SHP77 treated with DMSO at 0.1 percent for 48 hours (cell line): ENCODE results near the gene STAC3.

ENCODE experiments used
- DNase-seq: peaks from one replicate; lab custom pipeline; 2025; lab: John Stamatoyannopoulos, UW

STAC3 gene

GRCh38 chr12:57235728-57236131 lies 15.3 kb downstream of the STAC3 start:
- DNase-seq: no peak

DNA sequence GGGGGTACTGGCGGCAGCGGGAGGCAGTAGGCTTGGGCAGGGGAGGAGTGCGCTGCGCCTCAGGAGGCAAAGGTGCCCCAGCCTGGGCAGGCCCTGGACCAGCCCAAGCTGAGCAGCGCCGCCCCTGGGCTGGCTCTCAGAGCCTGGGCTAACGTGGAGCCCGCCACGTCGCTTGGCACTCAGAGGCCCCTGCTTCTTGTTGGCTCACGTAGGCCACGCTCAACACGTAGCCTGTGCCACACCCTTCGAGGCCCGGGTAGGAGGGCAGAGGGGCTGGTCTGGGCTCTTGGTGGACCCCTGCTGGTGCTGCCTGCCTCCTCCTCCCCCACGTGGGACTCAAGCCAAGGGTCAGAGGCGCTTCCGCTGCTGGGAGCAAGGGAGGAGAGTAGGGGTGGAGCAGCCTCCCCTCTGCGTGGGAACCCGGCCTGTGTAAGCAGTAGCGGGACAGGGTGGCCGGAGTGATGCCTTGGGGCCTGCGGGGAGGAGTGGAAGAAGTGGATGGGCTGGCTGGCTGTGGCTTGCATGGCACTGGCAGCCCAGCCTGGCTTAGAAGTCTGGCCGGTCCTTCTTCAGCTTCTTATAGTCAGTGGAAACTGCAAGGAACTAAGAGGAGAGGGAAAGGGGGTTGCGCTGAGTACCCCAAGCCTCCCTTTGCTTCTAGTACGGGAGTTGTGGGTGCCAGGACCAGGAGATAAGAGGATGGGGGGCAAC lies 15.8 kb downstream of the STAC3 start:
- no peak for DNase-seq

DNA sequence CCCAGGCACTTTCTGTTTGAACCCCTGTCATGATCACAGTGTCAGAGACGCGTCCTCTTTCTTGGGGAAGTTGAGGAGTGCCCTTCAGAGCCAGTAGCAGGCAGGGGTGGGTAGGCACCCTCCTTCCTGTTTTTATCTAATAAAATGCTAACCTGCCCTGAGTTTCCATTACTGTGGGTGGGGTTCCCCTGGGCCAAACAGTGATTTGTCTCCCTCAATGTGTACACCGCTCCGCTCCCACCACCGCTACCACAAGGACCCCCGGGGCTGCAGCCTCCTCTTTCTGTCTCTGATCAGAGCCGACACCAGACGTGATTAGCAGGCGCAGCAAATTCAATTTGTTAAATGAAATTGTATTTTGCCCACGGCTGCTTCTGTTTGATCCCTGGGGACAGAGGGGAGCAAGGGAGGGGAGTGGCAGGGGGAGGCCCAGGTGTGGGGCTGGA lies 16.4 kb downstream of the STAC3 start:
- no peak for DNase-seq

DNA sequence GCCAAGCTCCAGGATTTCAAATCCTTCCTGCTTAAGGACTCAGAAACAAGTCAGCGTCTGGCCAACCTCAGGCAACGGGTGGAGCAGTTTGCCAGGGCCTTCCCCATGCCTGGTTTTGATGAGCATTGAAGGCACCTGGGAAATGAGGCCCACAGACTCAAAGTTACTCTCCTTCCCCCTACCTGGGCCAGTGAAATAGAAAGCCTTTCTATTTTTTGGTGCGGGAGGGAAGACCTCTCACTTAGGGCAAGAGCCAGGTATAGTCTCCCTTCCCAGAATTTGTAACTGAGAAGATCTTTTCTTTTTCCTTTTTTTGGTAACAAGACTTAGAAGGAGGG lies 16.8 kb downstream of the STAC3 start:
- no peak for DNase-seq

DNA sequence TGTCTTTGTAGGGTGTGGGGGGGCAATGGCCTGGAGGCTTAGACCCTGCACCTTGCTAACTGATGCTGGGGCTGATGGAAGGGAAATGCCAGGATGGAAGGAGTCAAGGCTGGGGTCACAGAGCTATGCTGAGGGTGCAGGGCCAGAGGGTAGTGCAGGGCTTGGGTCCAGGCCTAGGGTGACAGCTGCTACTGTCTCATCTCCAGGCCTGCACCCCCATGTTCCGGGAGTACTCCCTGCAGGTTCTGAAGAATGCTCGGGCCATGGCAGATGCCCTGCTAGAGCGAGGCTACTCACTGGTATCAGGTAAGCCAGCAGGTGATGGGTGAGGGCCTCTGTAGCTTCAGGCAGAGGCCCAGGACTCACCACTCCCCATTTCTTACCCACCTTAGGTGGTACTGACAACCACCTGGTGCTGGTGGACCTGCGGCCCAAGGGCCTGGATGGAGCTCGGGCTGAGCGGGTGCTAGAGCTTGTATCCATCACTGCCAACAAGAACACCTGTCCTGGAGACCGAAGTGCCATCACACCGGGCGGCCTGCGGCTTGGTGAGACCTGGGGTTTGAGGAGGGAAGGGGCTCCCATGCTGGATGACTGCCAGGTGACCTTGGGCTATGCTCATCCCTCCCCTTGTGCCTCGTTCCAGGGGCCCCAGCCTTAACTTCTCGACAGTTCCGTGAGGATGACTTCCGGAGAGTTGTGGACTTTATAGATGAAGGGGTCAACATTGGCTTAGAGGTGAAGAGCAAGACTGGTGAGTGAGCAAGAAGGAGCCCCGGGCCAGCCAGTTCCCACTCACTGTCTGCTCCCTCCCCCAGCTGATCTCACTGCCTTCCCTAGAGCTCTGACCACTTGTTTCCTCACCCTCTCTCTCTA lies 17.4 kb downstream of the STAC3 start:
- DNase-seq: no peak

DNA sequence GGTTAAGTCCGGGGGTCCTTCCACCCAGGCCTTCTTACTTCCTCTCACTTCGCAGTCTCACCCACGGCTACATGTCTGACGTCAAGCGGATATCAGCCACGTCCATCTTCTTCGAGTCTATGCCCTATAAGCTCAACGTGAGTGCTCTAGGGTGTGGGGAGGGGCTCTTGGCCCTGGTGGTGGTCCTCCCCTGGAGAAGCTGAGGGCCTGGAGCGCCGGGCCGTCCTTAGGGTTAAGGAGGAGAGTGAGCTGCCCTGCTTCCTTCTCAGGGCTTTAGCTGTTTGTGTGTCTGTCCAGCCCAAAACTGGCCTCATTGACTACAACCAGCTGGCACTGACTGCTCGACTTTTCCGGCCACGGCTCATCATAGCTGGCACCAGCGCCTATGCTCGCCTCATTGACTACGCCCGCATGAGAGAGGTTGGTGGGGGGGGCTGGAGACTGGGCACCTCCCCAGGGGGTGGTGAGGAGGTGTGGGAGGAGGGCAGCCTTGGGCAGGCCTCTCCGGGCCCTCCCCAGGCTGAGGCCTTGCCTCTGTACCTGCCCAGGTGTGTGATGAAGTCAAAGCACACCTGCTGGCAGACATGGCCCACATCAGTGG lies 18.7 kb downstream of the STAC3 start:
- no peak for DNase-seq

DNA sequence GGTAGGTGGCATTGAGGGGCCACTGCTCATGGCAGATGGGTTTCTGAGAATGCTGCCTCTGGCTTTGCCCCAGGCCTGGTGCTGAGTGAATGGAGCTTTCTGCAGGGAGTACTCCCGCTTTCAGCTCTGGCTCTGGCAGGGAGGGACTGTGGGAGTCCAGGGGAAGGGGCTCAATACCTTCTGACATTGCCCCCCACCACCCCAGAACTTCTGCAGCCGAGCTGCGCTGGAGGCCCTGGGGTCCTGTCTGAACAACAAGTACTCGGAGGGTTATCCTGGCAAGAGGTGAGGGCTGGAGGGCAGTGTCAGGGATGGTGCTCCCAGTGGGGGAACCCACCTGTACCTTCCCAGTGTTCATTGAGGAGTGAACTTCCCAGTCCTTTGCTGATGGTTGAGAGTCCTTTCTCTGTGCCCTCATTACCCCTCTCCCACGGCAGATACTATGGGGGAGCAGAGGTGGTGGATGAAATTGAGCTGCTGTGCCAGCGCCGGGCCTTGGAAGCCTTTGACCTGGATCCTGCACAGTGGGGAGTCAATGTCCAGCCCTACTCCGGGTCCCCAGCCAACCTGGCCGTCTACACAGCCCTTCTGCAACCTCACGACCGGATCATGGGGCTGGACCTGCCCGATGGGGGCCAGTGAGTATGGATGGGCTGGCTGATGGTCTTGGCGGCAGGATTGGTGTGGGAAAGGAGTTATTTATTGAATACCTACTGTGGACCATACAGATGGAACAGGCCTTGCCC lies 19.5 kb downstream of the STAC3 start:
- DNase-seq: no peak

DNA sequence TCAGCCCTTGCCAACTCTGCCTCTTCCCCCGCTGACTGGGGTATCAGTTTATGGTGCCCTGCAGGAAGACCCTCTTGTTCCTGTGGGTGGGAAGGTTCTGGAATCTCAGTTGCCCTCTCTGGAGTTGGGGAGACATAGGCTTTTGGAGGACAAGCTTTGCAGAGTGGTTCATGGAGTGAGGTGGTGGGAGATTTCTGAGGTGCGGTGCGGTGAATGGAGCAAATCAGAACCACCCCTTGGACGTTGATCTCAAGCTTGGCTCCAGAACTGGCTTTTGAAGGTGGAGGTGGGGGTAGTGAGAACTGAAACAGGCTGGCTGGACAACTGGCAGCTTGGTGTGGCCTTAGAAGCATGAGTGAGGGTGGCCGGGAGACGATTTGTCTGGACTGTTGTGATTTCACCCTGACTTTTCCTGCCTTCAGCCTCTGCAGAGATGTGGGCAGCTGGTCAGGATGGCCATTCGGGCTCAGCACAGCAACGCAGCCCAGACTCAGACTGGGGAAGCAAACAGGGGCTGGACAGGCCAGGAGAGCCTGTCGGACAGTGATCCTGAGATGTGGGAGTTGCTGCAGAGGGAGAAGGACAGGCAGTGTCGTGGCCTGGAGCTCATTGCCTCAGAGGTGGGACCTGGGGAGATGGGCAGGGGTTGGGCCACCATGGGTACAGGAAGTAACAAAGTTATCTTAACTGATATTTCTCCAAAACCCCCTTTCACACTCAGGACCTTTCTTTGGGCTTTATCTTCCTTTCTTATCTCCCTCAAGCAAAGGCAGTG lies 20.4 kb downstream of the STAC3 start:
- DNase-seq: no peak

GRCh38 chr12:57229634-57230380 lies 21.2 kb downstream of the STAC3 start, which contains the start of gene SHMT2:
Gene SHMT2, plus strand, starts transcription at chr12:57229711. Its CDS starts 68 bp downstream, at chr12:57229779.
- DNase-seq: peak; percentile 93

DNA sequence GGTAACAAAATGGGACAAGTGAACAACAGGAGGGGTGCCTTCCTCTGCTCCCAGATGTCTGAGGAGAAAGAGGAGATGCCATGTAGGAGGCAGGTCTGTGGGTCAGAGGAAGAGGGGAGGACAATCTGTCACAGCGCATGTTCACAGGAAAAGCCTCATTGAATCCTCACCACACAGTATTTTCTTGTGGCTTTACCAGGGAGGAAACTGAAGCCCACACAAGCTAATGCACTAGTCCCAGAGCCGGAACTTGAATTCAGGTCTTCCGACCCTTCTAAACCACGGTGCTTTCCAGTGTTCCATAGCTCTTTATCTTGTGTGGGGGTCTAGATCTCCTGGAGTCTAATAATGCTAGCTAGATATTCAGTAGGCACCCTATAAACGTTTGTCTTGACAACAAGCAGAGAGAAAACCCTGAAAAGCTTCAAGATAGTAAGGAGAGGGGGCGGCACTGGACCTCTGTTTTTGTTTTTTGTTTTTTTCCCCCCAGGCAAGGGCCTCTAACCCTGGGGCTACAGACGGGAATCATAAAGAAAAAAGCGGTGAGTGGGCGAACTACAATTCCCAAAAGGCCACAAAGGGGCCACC lies 21.8 kb downstream of the STAC3 start:
- peak; percentile 9 for DNase-seq

- DNase-seq: no peak
These were observed 23.5 kb downstream of the STAC3 start for GRCh38 chr12:57227315-57228115.

DNA sequence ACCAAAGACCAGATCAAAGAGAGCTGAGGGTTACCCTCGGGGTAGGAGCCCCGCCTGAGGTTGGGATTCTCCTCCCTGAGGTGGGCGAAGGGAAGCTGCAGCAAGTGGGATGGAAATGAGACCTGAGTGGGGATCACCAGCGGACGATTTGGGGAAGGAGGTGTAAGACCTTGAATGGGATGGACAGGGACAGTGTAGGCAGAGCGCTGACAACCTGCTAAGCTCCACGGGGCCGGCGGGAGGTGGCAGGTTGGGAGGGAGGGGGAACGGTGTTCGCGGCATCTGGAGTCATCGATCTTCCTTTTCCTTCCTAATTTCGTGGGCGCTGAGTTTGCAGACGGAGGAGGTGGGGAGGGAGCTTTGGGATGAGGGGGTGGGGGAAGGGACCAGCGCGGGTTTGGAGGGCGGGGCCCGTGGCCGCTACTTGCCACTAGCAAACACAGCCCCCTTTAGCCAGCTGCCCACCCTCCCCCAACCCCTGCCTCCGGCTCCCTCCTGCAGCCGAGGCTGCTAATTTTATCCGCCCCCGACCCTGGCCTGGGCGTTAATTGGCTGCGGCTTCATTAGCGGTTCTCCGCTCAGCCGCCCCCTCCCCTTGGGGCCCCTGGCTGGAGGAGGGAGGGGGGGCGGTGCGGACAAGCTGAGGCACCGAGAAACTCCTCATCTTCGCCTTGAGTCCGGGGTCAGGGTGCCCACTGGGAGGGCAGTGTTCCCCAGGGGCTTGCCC lies 24.2 kb downstream of the STAC3 start:
- DNase-seq: no peak

- no peak for DNase-seq
These were observed 25.2 kb downstream of the STAC3 start for GRCh38 chr12:57225680-57226210.

- no peak for DNase-seq
These were observed 25.9 kb downstream of the STAC3 start for GRCh38 chr12:57224973-57225679.

- DNase-seq: no peak
These were observed 26.6 kb downstream of the STAC3 start for GRCh38 chr12:57224278-57224972.

- no peak for DNase-seq
These were observed 27.5 kb downstream of the STAC3 start for GRCh38 chr12:57223191-57224165.
